Suprapubic skin (tissue), 4 donors: ENCODE measurements around the gene DRC7. TPM values are rescaled to one million over a fixed set of nuclear protein-coding genes. Genes with fewer than 3 reads are reported as not detected.

Experiments
- DNase-seq, 2 donors: peaks; one replicate each; pipeline ENCODE4 v3.0.0-alpha.2; 2019; ENCODE audit warnings: low spot score in 2 of 2
- H3K27ac ChIP-seq: fragments of 200-600 bp; sonication (generic); one replicate; pipeline ENCODE4 v1.5.1; 2019
- H3K27me3 ChIP-seq: fragments of 200-600 bp; sonication (generic); one replicate; pipeline ENCODE4 v1.5.1; 2019
- H3K36me3 ChIP-seq: fragments of 200-600 bp; sonication (generic); one replicate; pipeline ENCODE4 v1.5.1; 2019
- H3K4me1 ChIP-seq: fragments of 200-600 bp; sonication (generic); one replicate; pipeline ENCODE4 v1.5.1; 2019
- H3K4me3 ChIP-seq: fragments of 200-600 bp; sonication (generic); one replicate; pipeline ENCODE4 v1.5.1; 2019; ENCODE audit warnings: mild to moderate bottlenecking
- H3K9me3 ChIP-seq: fragments of 200-600 bp; sonication (generic); one replicate; pipeline ENCODE4 v1.5.1; 2019
- CTCF ChIP-seq, 2 donors: fragments of 200-600 bp in 1 of 2; fragments of 450-650 bp in 1 of 2; sonication (generic) in 1 of 2; IDR thresholded peaks; one replicate each; pipeline ENCODE4 v1.5.1; 2016 to 2019; ENCODE audit warnings: antibody characterized with exemption in 2 of 2, mild to moderate bottlenecking in 1 of 2, moderate library complexity in 1 of 2
- EP300 ChIP-seq: sonication (generic); formaldehyde crosslinking; IDR thresholded peaks from one replicate; pipeline ENCODE4 v1.6.1; 2017; ENCODE audit warnings: antibody characterized with exemption
- POLR2A ChIP-seq, 2 donors: fragments of 450-650 bp; IDR thresholded peaks; one replicate each; pipeline ENCODE4 v1.6.1; 2017; ENCODE audit warnings: antibody characterized with exemption in 2 of 2, mild to moderate bottlenecking in 2 of 2, moderate library complexity in 2 of 2
- POLR2AphosphoS5 ChIP-seq, 3 donors: sonication (generic); formaldehyde crosslinking; IDR thresholded peaks; one replicate each; pipeline ENCODE4 v1.6.1; 2017; ENCODE audit warnings: antibody characterized with exemption in 3 of 3
- WGBS: methylation state at CpG from one replicate; pipeline ENCODE4 v1.1.5; 2018; 5-methylcytosine and 5-hydroxymethylcytosine counted together
- total RNA-seq, 4 donors: library from RNA; depleted of rRNA; stranded (reverse); fragments of >200 nt; gene quantifications; one replicate each; pipeline ENCODE4 v1.1.0, GENCODE V29; 2016

Gene DRC7
- total RNA-seq, 4 donors from 2014 or later: not detected

- DNase-seq: no peak
- H3K9me3 ChIP-seq: no peaks in the 10 kb centered on the region
- 98% methylated on average over 12 of the region's 12 CpGs for WGBS
- TF ChIP-seq CTCF (IDR thresholded peaks at IDR 0.05): no peak
- no peak for TF ChIP-seq POLR2AphosphoS5 (IDR thresholded peaks at IDR 0.05)
- TF ChIP-seq POLR2A (IDR thresholded peaks at IDR 0.05): no peak
- TF ChIP-seq EP300: no peak
- no peaks in the 10 kb centered on the region for H3K27me3 ChIP-seq
- H3K4me3 ChIP-seq: no peak overlapping the region
- peaks cover 7% of the 10 kb centered on the region for H3K4me1 ChIP-seq
- no peak overlapping the region for H3K27ac ChIP-seq
- H3K36me3 ChIP-seq: peaks cover 44% of the 10 kb centered on the region
Measured at GRCh38 chr16:57747496-57747895, 52.9 kb downstream of the DRC7 start.

- peaks cover 49% of the 10 kb centered on the region for H3K36me3 ChIP-seq
Measured at GRCh38 chr16:57747996-57748395, 53.4 kb downstream of the DRC7 start.

GRCh38 chr16:57748596-57748995 lies 54.0 kb downstream of the DRC7 start:
- DNase-seq: no peak
- Histone ChIP-seq H3K4me3 (no peak overlapping the region), H3K27me3 (no peaks in the 10 kb centered on the region), H3K9me3 (no peaks in the 10 kb centered on the region), H3K4me1 (peaks cover 4% of the 10 kb centered on the region), H3K27ac (no peak overlapping the region), H3K36me3 (peaks cover 52% of the 10 kb centered on the region)
- TF ChIP-seq POLR2A (IDR thresholded peaks at IDR 0.05) (no peak), EP300 (no peak), POLR2AphosphoS5 (IDR thresholded peaks at IDR 0.05) (no peak), CTCF (IDR thresholded peaks at IDR 0.05) (no peak)
- 60% methylated on average over 8 of the region's 11 CpGs for WGBS

More at GRCh38 chr16:57747996-57748395, 53.4 kb downstream of the DRC7 start:
- H3K27ac ChIP-seq: no peak overlapping the region
- no peaks in the 10 kb centered on the region for H3K9me3 ChIP-seq
- WGBS: 87% methylated on average over 2 of the region's 6 CpGs
- H3K4me1 ChIP-seq: peaks cover 4% of the 10 kb centered on the region
- TF ChIP-seq POLR2AphosphoS5 (IDR thresholded peaks at IDR 0.05) (no peak), EP300 (no peak), POLR2A (IDR thresholded peaks at IDR 0.05) (no peak), CTCF (IDR thresholded peaks at IDR 0.05) (no peak)
- H3K4me3 ChIP-seq: no peak overlapping the region
- no peaks in the 10 kb centered on the region for H3K27me3 ChIP-seq
- DNase-seq: no peak

- TF ChIP-seq EP300 (no peak), CTCF (IDR thresholded peaks at IDR 0.05) (no peak), POLR2A (IDR thresholded peaks at IDR 0.05) (no peak), POLR2AphosphoS5 (IDR thresholded peaks at IDR 0.05) (no peak)
- no peak for DNase-seq
- no peak overlapping the region for H3K4me3 ChIP-seq
- peaks cover 4% of the 10 kb centered on the region for H3K4me1 ChIP-seq
- peaks cover 53% of the 10 kb centered on the region for H3K36me3 ChIP-seq
- no peaks in the 10 kb centered on the region for H3K27me3 ChIP-seq
- no peaks in the 10 kb centered on the region for H3K9me3 ChIP-seq
- no peak overlapping the region for H3K27ac ChIP-seq
- WGBS: 75% methylated on average over 2 of the region's 3 CpGs
Measured at GRCh38 chr16:57749101-57749692, 54.6 kb downstream of the DRC7 start.

GRCh38 chr16:57749856-57750452 lies 55.3 kb downstream of the DRC7 start:
- peaks cover 54% of the 10 kb centered on the region for H3K36me3 ChIP-seq
- no peaks in the 10 kb centered on the region for H3K27me3 ChIP-seq
- no peak overlapping the region for H3K27ac ChIP-seq
- H3K9me3 ChIP-seq: no peaks in the 10 kb centered on the region
- peaks cover 4% of the 10 kb centered on the region for H3K4me1 ChIP-seq
- DNase-seq: no peak
- WGBS: 82% methylated on average over 5 of the region's 5 CpGs
- TF ChIP-seq POLR2AphosphoS5 (IDR thresholded peaks at IDR 0.05): no peak
- H3K4me3 ChIP-seq: no peak overlapping the region
